Kidney (tissue), 14 donors: ENCODE measurements around the gene GMPR2. TPM values are rescaled to one million over a fixed set of nuclear protein-coding genes. Genes with fewer than 3 reads are reported as not detected.
A peak's percentile ranks its signal among the peaks of the same experiment; 100 is the strongest.

ENCODE experiments used
- DNase-seq, 5 donors: peaks; one replicate each; pipeline ENCODE4 v3.0.0-alpha.2; 2013 to 2020
- FAIRE-seq: peaks from 2 replicates; lab custom pipeline; 2012; peaks lifted over from hg19 to GRCh38; lab: Jason Lieb, UNC
- H3K27ac ChIP-seq, 2 donors: one replicate each; pipeline ENCODE4 v1.7.0; 2013; ENCODE audit warnings: low read depth in 2 of 2, low read length in 2 of 2, inconsistent platforms in 1 of 2
- H3K27me3 ChIP-seq: one replicate; pipeline ENCODE4 v1.7.1; 2013; ENCODE audit warnings: low read length, inconsistent platforms; ENCODE audit not compliant: control insufficient read depth, insufficient read depth
- H3K36me3 ChIP-seq, 3 donors: one replicate each; pipeline versions ENCODE4 v1.7.0 to v1.7.1; 2013; ENCODE audit warnings: low read length in 3 of 3, control low read depth in 1 of 3, inconsistent platforms in 1 of 3; ENCODE audit not compliant: insufficient read depth in 3 of 3, control insufficient read depth in 2 of 3
- H3K4me1 ChIP-seq, 3 donors: one replicate each; pipeline versions ENCODE4 v1.7.0 to v1.7.1; 2013; ENCODE audit warnings: low read length in 3 of 3, inconsistent platforms in 1 of 3, low read depth in 1 of 3; ENCODE audit not compliant: control insufficient read depth in 2 of 3, insufficient read depth in 2 of 3
- H3K4me3 ChIP-seq, 3 donors: one replicate each; pipeline versions ENCODE4 v1.7.0 to v1.8.1; 2013; ENCODE audit warnings: low read length in 3 of 3, control low read depth in 1 of 3, inconsistent platforms in 1 of 3
- H3K9ac ChIP-seq, 3 donors: one replicate each; pipeline versions ENCODE4 v1.7.0 to v1.7.1; 2013; ENCODE audit warnings: low read length in 3 of 3, control low read depth in 1 of 3, inconsistent platforms in 1 of 3
- H3K9me3 ChIP-seq, 3 donors: one replicate each; pipeline versions ENCODE4 v1.7.0 to v1.7.1; 2013; ENCODE audit warnings: low read length in 3 of 3, control low read depth in 1 of 3, inconsistent platforms in 1 of 3; ENCODE audit not compliant: control insufficient read depth in 2 of 3, insufficient read depth in 1 of 3
- CTCF ChIP-seq: IDR thresholded peaks from 3 replicates; pipeline ENCODE4 v1.5.1; 2012; ENCODE audit warnings: mild to moderate bottlenecking, moderate library complexity, borderline replicate concordance; ENCODE audit not compliant: insufficient read depth; ENCODE audit errors: extremely low read depth
- intact Hi-C: fragments of 100-400 bp; cut with DNase I; formaldehyde crosslinking; loops from one replicate; pipeline ENCODE4 v1.11.1; 2022
- polyA plus RNA-seq: library from polyadenylated mRNA; stranded (reverse); fragments of 350-450 nt; fragmentation: Illumina TruSeq; extraction: RNeasy Lipid Tissue Mini Kit (QIAGEN cat#74804); gene quantifications from one replicate; pipeline ENCODE4 v1.2.3, GENCODE V29; 2014; ENCODE audit warnings: low read depth, low replicate concordance; ENCODE audit not compliant: insufficient read depth
- total RNA-seq: library from RNA; stranded (reverse); fragmentation: NEBNext Ultra II Directional; extraction: Animal tissue kit (Norgen Biotek cat#: 25700); gene quantifications from one replicate; pipeline ENCODE4 v1.2.1, GENCODE V29; 2021
- donor health status: control.
- donor health status: control.
- donor health status: control.
- donor health status: control.
- donor health status: control.
- donor health status: DM: yes; HTN: yes; CAD: no.
- donor health status: Normal renal cell carcinoma (clear cell type).

GMPR2 gene
- total and polyA plus RNA-seq, 2 donors from 2014 or later, result 75.0 to 92.5 TPM

DNA sequence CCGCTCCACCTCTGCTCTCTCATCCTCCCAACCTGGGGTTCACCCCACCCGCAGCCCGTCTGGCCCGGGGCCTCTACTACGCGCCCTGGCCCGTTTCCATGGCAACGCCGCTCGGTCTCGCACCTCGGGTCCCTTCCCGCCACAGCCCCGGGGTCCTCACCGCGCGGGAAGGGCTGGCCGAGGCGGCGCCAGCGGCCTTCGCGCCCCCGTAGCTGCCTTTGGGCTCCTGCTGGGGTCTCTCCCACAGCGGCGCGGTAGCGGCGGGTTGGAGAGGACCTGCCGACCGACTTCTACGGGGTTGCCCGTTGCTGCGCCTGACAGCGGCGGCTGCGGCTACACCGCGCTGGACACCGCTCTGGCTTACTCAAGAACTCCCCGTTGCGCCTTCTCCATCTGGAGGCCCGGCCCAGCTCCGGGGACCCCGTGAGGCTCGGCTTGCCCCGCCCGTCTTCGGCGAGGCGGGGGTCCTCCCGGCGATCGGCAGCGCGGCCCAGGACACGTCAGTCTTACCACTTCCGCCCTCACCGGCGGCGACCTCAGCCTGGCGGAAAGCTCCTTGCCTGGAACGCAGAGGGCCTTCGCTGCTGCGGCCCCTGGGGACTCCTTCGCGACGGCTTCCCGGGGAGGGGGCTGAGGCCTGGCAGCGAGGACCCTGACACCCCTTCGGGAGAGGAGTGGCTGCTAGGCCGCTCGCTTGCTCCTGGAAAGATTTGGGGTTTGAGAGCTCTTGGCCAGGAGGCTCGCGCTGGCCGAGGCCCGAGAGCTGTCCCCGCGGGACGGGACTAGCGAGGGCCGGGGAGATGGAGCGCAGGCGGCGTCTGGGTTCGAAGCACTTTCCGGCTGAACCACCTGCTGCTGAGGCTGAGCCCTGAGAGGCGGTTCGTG, 37.3 kb upstream of the GMPR2 start, which contains the start of gene TM9SF1:
Gene TM9SF1, minus strand, starts transcription at position 256 of the 885 bp plus-strand sequence. CDS start 422 bp downstream, outside the sequence.
- intact Hi-C loops, result no loop called here
- peak within 1 kb of the TSS; percentile 79 to 98 (median 95) for H3K9ac ChIP-seq
- H3K36me3 ChIP-seq, result peaks cover 0 to 21% (median 10%) of the 10 kb centered on the region in 3 donors
- H3K4me3 ChIP-seq, result peak within 1 kb of the TSS; percentile 74 to 88 (median 78)
- TF ChIP-seq CTCF, result no peak
- peak within 1 kb of the TSS; percentile 94 to 99 for H3K27ac ChIP-seq
- no peaks in the 10 kb centered on the region for H3K27me3 ChIP-seq
- H3K9me3 ChIP-seq, result no peaks in the 10 kb centered on the region
- peaks cover 0 to 13% (median 11%) of the 10 kb centered on the region in 3 donors for H3K4me1 ChIP-seq
- FAIRE-seq (no peak), DNase-seq (peak; percentile 91 to 96 (median 93))

- intact Hi-C loops, result no loop called here
- no peaks in the 10 kb centered on the region for H3K9me3 ChIP-seq
- H3K9ac ChIP-seq, result peak overlapping the region; percentile 79 to 98 (median 95)
- TF ChIP-seq CTCF, result no peak
- H3K4me1 ChIP-seq, result peaks cover 0 to 13% (median 11%) of the 10 kb centered on the region in 3 donors
- peaks cover 0 to 17% (median 10%) of the 10 kb centered on the region in 3 donors for H3K36me3 ChIP-seq
- FAIRE-seq (no peak), DNase-seq (peak in 3 of 5 donors; percentile 16 to 64 (median 55))
- H3K27ac ChIP-seq, result peak overlapping the region; percentile 94 to 99
- H3K27me3 ChIP-seq, result no peaks in the 10 kb centered on the region
- H3K4me3 ChIP-seq, result peak overlapping the region; percentile 74 to 88 (median 78)
These were observed 36.4 kb upstream of the GMPR2 start for GRCh38 chr14:24196071-24197055.

DNA sequence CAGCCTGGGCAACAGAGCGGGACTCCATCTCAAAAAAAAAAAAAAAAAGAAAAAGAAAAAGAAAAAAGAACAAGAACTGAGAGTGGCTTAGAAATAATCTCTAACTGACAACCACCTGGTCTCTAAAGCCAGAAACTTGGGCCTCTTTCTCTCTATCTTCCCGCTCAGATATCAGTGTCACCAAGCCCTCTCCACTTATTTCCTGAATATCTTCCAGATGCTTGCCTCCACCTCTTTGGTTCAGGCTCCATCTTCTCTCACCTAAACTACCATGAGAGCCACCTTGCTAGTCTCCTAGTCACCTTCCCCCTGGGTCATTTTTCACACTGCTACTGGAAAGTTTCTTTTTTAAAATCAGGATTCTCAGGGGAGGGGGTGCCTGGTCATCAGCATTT, 35.7 kb upstream of the GMPR2 start:
- TF ChIP-seq CTCF, result no peak
- intact Hi-C loops, result no loop called here
- Histone ChIP-seq H3K9ac (no peak overlapping the region), H3K9me3 (no peaks in the 10 kb centered on the region), H3K36me3 (peaks cover 0 to 10% (median 8%) of the 10 kb centered on the region in 3 donors), H3K4me1 (peaks cover 0 to 13% (median 11%) of the 10 kb centered on the region in 3 donors), H3K27ac (no peak overlapping the region), H3K4me3 (no peak overlapping the region), H3K27me3 (no peaks in the 10 kb centered on the region)
- DNase-seq, result no peak
- FAIRE-seq, result no peak
